Bronchus fibroblast of lung (primary cell): Measurements from ENCODE around the gene NUFIP1. TPM values are rescaled to one million over a fixed set of nuclear protein-coding genes. Genes with fewer than 3 reads are reported as not detected.

Source experiments
- total RNA-seq: library from RNA; depleted of rRNA; stranded (reverse); fragments of >200 nt; gene quantifications from 2 replicates; pipeline ENCODE4 v1.2.3, GENCODE V29; 2015

The NUFIP1 gene
- total RNA-seq: 3.9 and 4.5 TPM in 2 replicates

GRCh38 chr13:44989071-44989889 lies at the start of gene NUFIP1, which contains the start of gene GPALPP1:
TSS of gene NUFIP1 (minus strand) at chr13:44989471. CDS start at chr13:44989436, 35 bp downstream.
TSS of gene GPALPP1 (plus strand) at chr13:44989538. CDS start at chr13:44989655, 117 bp downstream.

Other genes with a start within 250 kb of the NUFIP1 start
- 12.9 and 20.0 TPM in 2 replicates for gene GPALPP1, start 67 bp upstream of the NUFIP1 start, total RNA-seq
- gene GTF2F2, start 131.0 kb upstream of the NUFIP1 start, total RNA-seq: 19.2 and 24.9 TPM in 2 replicates
- 0.15 TPM in 1 of 2 replicates, not detected in the other for gene KCTD4, start 211.6 kb upstream of the NUFIP1 start, total RNA-seq